Measurements from ENCODE around the gene EBPL.

DNA sequence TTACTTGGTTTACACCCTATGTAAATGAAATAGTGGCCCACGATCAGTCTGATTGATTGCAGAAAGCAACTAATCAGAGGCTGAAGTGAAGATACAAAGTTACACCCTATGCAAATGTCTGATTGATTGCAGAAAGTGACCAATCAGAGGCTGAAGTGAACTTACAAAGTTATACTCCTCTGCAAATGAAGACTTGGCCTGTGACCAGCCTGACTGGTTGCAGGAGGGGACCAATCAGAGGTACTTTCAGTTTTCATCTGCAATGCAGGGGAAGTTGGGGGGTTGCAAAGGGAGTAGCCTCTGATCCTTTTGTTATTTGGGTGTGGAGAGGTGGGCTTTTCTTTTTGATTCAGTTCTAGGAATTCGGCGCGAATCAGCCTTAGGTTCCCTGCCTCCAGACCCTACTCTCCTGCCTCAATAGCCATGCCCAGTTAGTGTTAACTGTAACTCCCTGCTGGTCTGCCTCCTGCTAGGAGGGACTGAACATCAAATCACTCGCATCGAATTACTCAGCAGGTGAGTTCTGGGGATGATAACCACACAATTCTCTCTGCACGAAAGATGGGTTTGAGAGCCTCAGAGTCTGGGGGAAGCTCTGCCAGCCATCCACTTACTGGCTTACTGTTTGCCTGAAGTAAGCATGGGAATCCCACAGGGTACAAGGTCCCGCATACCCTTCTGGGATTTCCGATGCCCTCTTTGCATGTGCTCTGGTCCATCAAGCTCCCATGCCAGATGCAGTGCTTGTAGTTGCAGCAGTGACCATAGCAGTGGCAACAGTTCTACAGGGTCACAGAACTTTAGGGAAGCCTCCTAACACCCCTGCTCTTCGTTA lies 55.5 kb downstream of the EBPL start:
- no peak for TF ChIP-seq POLR2A (IDR thresholded peaks at IDR 0.05; ENCODE audit: low read depth, low read length)
- TF ChIP-seq, protein P1, sequence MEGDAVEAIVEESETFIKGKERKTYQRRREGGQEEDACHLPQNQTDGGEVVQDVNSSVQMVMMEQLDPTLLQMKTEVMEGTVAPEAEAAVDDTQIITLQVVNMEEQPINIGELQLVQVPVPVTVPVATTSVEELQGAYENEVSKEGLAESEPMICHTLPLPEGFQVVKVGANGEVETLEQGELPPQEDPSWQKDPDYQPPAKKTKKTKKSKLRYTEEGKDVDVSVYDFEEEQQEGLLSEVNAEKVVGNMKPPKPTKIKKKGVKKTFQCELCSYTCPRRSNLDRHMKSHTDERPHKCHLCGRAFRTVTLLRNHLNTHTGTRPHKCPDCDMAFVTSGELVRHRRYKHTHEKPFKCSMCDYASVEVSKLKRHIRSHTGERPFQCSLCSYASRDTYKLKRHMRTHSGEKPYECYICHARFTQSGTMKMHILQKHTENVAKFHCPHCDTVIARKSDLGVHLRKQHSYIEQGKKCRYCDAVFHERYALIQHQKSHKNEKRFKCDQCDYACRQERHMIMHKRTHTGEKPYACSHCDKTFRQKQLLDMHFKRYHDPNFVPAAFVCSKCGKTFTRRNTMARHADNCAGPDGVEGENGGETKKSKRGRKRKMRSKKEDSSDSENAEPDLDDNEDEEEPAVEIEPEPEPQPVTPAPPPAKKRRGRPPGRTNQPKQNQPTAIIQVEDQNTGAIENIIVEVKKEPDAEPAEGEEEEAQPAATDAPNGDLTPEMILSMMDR (conservative IDR thresholded peaks at IDR 0.05; ENCODE audit: low read depth, low read length): no peak
- no peak for TF ChIP-seq MXI1 (IDR thresholded peaks at IDR 0.05; ENCODE audit: borderline replicate concordance, low read depth, low read length)
